Esophagus muscularis mucosa (tissue), 2 donors: ENCODE results near the gene MICU1.

Source experiments
- POLR2A ChIP-seq: fragments of 450-650 bp; IDR thresholded peaks from one replicate; pipeline ENCODE4 v1.6.1; 2017; ENCODE audit warnings: antibody characterized with exemption, moderate library complexity, mild to moderate bottlenecking, low read depth
- POLR2AphosphoS5 ChIP-seq, 2 donors: sonication (generic); formaldehyde crosslinking; IDR thresholded peaks; one replicate each; pipeline ENCODE4 v1.6.1; 2017; ENCODE audit warnings: antibody characterized with exemption in 2 of 2

GRCh38 chr10:72539137-72539536, 86.7 kb downstream of the MICU1 start:
- TF ChIP-seq POLR2A = no peak
- TF ChIP-seq POLR2AphosphoS5 (IDR thresholded peaks at IDR 0.05) = no peak
